Activated T-helper 17 cell treated with anti-CD3 and anti-CD28 coated beads, Interleukin-2, amount 50 U/mL, for 72 hours (primary cell): Measurements from ENCODE around the gene TMEFF2. TPM values are rescaled to one million over a fixed set of nuclear protein-coding genes. Genes with fewer than 3 reads are reported as not detected.
"Not testable (repeated sequence)": the region's sequence is repeated elsewhere in the genome, so short reads cannot be mapped to it uniquely, and the experiment has no call there.

Experiments
- ATAC-seq: fragments of 150-1000 bp; cut with Tn5 transposase; replicated peaks from 2 replicates; pipeline ENCODE4 v1.10.0; 2021; ENCODE audit warnings: mild to moderate bottlenecking, moderate library complexity
- H3K27ac Mint-ChIP-seq: one replicate; pipeline ENCODE4 v1.8.0; 2022; ENCODE audit warnings: mixed read lengths
- H3K27me3 Mint-ChIP-seq: one replicate; pipeline ENCODE4 v1.8.0; 2022; ENCODE audit warnings: mixed read lengths
- H3K36me3 Mint-ChIP-seq: one replicate; pipeline ENCODE4 v1.8.0; 2022; ENCODE audit warnings: low read depth, mild to moderate bottlenecking, mixed read lengths
- H3K4me1 Mint-ChIP-seq: one replicate; pipeline ENCODE4 v1.8.0; 2022; ENCODE audit warnings: mixed read lengths
- H3K4me3 Mint-ChIP-seq: one replicate; pipeline ENCODE4 v1.8.0; 2022; ENCODE audit warnings: mild to moderate bottlenecking, mixed read lengths
- H3K9me3 Mint-ChIP-seq: one replicate; pipeline ENCODE4 v1.8.0; 2022; ENCODE audit warnings: mixed read lengths
- total RNA-seq, 2 donors: library from RNA; stranded (reverse); gene quantifications; one replicate each; pipeline ENCODE4 v1.2.3, GENCODE V29; 2022

The TMEFF2 gene
- total RNA-seq, 2 donors from 2014 or later, result not detected

GRCh38 chr2:191933307-191934105, 261.2 kb downstream of the TMEFF2 start:
- Mint-ChIP-seq H3K27me3 (peaks cover 27% of the 10 kb centered on the region), H3K27ac (no peak overlapping the region), H3K4me3 (no peak overlapping the region), H3K36me3 (no peaks in the 10 kb centered on the region), H3K9me3 (no peaks in the 10 kb centered on the region), H3K4me1 (no peaks in the 10 kb centered on the region)
- peak; percentile 86 for ATAC-seq

- Mint-ChIP-seq H3K36me3 (no peaks in the 10 kb centered on the region), H3K9me3 (no peaks in the 10 kb centered on the region), H3K27ac (no peak overlapping the region), H3K4me1 (no peaks in the 10 kb centered on the region), H3K4me3 (no peak overlapping the region), H3K27me3 (peaks cover 22% of the 10 kb centered on the region)
- ATAC-seq, result no peak
These were observed 262.4 kb downstream of the TMEFF2 start for GRCh38 chr2:191932286-191932685.

- Mint-ChIP-seq H3K27ac (no peak overlapping the region), H3K27me3 (peaks cover 22% of the 10 kb centered on the region), H3K4me1 (no peaks in the 10 kb centered on the region), H3K4me3 (no peak overlapping the region), H3K9me3 (no peaks in the 10 kb centered on the region), H3K36me3 (no peaks in the 10 kb centered on the region)
- no peak for ATAC-seq
These were observed 263.4 kb downstream of the TMEFF2 start for GRCh38 chr2:191931329-191931728.

GRCh38 chr2:191930205-191930604, 264.5 kb downstream of the TMEFF2 start:
- H3K36me3 Mint-ChIP-seq, result no peaks in the 10 kb centered on the region
- H3K27ac Mint-ChIP-seq, result no peak overlapping the region
- peaks cover 22% of the 10 kb centered on the region for H3K27me3 Mint-ChIP-seq
- H3K4me3 Mint-ChIP-seq, result no peak overlapping the region
- no peaks in the 10 kb centered on the region for H3K4me1 Mint-ChIP-seq
- H3K9me3 Mint-ChIP-seq, result no peaks in the 10 kb centered on the region
- ATAC-seq, result no peak

GRCh38 chr2:191929288-191929687, 265.4 kb downstream of the TMEFF2 start:
- H3K9me3 Mint-ChIP-seq, result no peaks in the 10 kb centered on the region

GRCh38 chr2:191927991-191928390, 266.7 kb downstream of the TMEFF2 start:
- H3K4me3 Mint-ChIP-seq, result no peak overlapping the region
- no peaks in the 10 kb centered on the region for H3K36me3 Mint-ChIP-seq
- no peak for ATAC-seq
- peaks cover 13% of the 10 kb centered on the region for H3K27me3 Mint-ChIP-seq
- no peaks in the 10 kb centered on the region for H3K4me1 Mint-ChIP-seq
- no peak overlapping the region for H3K27ac Mint-ChIP-seq
- H3K9me3 Mint-ChIP-seq, result no peaks in the 10 kb centered on the region

More at GRCh38 chr2:191929288-191929687, 265.4 kb downstream of the TMEFF2 start:
- Mint-ChIP-seq H3K36me3 (no peaks in the 10 kb centered on the region), H3K4me1 (no peaks in the 10 kb centered on the region), H3K27ac (no peak overlapping the region), H3K4me3 (no peak overlapping the region), H3K27me3 (peaks cover 19% of the 10 kb centered on the region)
- no peak for ATAC-seq

GRCh38 chr2:191927319-191927867, 267.3 kb downstream of the TMEFF2 start:
- Mint-ChIP-seq H3K27me3 (peaks cover 9% of the 10 kb centered on the region), H3K27ac (no peak overlapping the region), H3K4me1 (no peaks in the 10 kb centered on the region), H3K4me3 (no peak overlapping the region), H3K9me3 (no peaks in the 10 kb centered on the region), H3K36me3 (no peaks in the 10 kb centered on the region)
- no peak for ATAC-seq

- Mint-ChIP-seq H3K27me3 (peaks cover 8% of the 10 kb centered on the region), H3K36me3 (no peaks in the 10 kb centered on the region), H3K9me3 (no peaks in the 10 kb centered on the region), H3K4me3 (no peak overlapping the region), H3K27ac (no peak overlapping the region), H3K4me1 (no peaks in the 10 kb centered on the region)
- no peak for ATAC-seq
These were observed 268.1 kb downstream of the TMEFF2 start for GRCh38 chr2:191926671-191927070.

- Mint-ChIP-seq H3K27me3 (peaks cover 3% of the 10 kb centered on the region), H3K27ac (no peak overlapping the region), H3K36me3 (no peaks in the 10 kb centered on the region), H3K4me1 (no peaks in the 10 kb centered on the region), H3K4me3 (no peak overlapping the region), H3K9me3 (no peaks in the 10 kb centered on the region)
- no peak for ATAC-seq
These were observed 271.1 kb downstream of the TMEFF2 start for GRCh38 chr2:191923652-191923997.

GRCh38 chr2:191922736-191923651, 271.7 kb downstream of the TMEFF2 start:
- Mint-ChIP-seq H3K4me1 (no peaks in the 10 kb centered on the region), H3K9me3 (no peaks in the 10 kb centered on the region), H3K27me3 (peaks cover 7% of the 10 kb centered on the region), H3K36me3 (no peaks in the 10 kb centered on the region), H3K4me3 (no peak overlapping the region), H3K27ac (no peak overlapping the region)
- ATAC-seq, result no peak

- H3K27me3 Mint-ChIP-seq, result peaks cover 14% of the 10 kb centered on the region
- ATAC-seq, H3K4me3 Mint-ChIP-seq, H3K27ac Mint-ChIP-seq, H3K36me3 Mint-ChIP-seq, H3K9me3 Mint-ChIP-seq, H3K4me1 Mint-ChIP-seq: not testable (repeated sequence)
These were observed 273.1 kb downstream of the TMEFF2 start for GRCh38 chr2:191921650-191922049.

- Mint-ChIP-seq H3K27ac (no peak overlapping the region), H3K4me1 (no peaks in the 10 kb centered on the region), H3K9me3 (no peaks in the 10 kb centered on the region), H3K36me3 (no peaks in the 10 kb centered on the region), H3K4me3 (no peak overlapping the region), H3K27me3 (peaks cover 19% of the 10 kb centered on the region)
- no peak for ATAC-seq
These were observed 274.2 kb downstream of the TMEFF2 start for GRCh38 chr2:191920502-191920901.

GRCh38 chr2:191917967-191918651, 276.6 kb downstream of the TMEFF2 start:
- no peaks in the 10 kb centered on the region for H3K36me3 Mint-ChIP-seq
- H3K27ac Mint-ChIP-seq, result no peak overlapping the region
- peaks cover 22% of the 10 kb centered on the region for H3K27me3 Mint-ChIP-seq
- H3K4me1 Mint-ChIP-seq, result no peaks in the 10 kb centered on the region
- no peaks in the 10 kb centered on the region for H3K9me3 Mint-ChIP-seq
- H3K4me3 Mint-ChIP-seq, result no peak overlapping the region
- ATAC-seq, result no peak

GRCh38 chr2:191917430-191917881, 277.3 kb downstream of the TMEFF2 start:
- Mint-ChIP-seq H3K9me3 (no peaks in the 10 kb centered on the region), H3K27me3 (peaks cover 22% of the 10 kb centered on the region), H3K4me3 (no peak overlapping the region), H3K36me3 (no peaks in the 10 kb centered on the region), H3K27ac (no peak overlapping the region), H3K4me1 (no peaks in the 10 kb centered on the region)
- ATAC-seq, result no peak
